ENCODE data around the gene MAGEB3. TPM values are rescaled to one million over a fixed set of nuclear protein-coding genes. Genes with fewer than 3 reads are reported as not detected.

Gene MAGEB3
- total RNA-seq, 2 donors from 2014 or later, result not detected

DNA sequence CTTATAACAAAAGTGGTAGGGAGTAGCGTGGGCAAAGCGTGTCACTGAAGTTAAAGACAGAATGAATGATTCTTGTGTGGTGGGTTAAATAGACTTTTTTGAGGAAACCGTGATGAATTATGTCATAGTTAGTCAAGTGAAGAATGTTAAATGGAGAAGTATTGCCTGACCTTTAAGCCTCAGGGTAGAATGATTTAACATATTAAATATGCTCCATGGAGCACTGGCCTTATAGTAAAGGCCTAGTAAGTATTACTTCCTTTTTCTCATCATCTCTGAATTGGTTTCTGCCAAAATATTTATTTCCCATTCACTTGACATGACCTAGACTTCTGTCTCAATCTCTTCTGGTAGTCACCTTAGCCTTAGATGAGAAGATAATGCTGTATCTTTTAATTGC, 40.2 kb downstream of the MAGEB3 start:
- H3K9me3 ChIP-seq, result no peaks in the 10 kb centered on the region
- TF ChIP-seq, protein P1, sequence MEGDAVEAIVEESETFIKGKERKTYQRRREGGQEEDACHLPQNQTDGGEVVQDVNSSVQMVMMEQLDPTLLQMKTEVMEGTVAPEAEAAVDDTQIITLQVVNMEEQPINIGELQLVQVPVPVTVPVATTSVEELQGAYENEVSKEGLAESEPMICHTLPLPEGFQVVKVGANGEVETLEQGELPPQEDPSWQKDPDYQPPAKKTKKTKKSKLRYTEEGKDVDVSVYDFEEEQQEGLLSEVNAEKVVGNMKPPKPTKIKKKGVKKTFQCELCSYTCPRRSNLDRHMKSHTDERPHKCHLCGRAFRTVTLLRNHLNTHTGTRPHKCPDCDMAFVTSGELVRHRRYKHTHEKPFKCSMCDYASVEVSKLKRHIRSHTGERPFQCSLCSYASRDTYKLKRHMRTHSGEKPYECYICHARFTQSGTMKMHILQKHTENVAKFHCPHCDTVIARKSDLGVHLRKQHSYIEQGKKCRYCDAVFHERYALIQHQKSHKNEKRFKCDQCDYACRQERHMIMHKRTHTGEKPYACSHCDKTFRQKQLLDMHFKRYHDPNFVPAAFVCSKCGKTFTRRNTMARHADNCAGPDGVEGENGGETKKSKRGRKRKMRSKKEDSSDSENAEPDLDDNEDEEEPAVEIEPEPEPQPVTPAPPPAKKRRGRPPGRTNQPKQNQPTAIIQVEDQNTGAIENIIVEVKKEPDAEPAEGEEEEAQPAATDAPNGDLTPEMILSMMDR (IDR thresholded peaks at IDR 0.05), result no peak

DNA sequence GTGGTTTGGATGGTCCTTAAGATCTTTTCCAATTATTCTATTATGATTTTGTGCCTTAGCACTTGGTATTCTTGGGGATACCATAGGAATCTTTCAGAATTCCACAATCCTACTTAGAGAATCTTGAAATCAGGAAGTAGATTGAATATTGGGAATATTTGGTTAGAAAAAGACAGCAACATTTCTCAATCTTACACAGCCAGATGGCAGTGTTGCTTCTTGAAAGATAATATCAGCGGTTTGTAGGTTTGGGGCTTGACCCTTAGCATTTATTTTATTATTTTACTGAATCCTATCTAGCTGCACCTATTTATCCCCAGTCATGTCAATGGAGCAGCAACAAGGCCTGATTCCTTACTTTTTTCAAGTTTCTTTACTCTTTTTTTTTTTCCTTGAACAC, 45.0 kb downstream of the MAGEB3 start:
- no peak overlapping the region for H3K4me3 ChIP-seq
- no peaks in the 10 kb centered on the region for H3K27me3 ChIP-seq (replicated peaks; ENCODE audit: insufficient read depth)
- ATAC-seq (ENCODE audit: insufficient number of reproducible peaks, low FRiP score, low read depth) (no peak), DNase-seq (ENCODE audit: low spot score) (no peak)
- H3K36me3 ChIP-seq, result no peaks in the 10 kb centered on the region
- H3K4me1 ChIP-seq (ENCODE audit: control insufficient read depth in 1 of 2, low read depth in 2 of 2), result no peaks in the 10 kb centered on the region
- H3K27ac ChIP-seq, result no peak overlapping the region
- TF ChIP-seq, protein P1 (IDR thresholded peaks at IDR 0.05), result no peak
- no peaks in the 10 kb centered on the region for H3K9me3 ChIP-seq

More for the DNA sequence above, 40.2 kb downstream of the MAGEB3 start:
- no peak overlapping the region for H3K27ac ChIP-seq
- no peak overlapping the region for H3K4me3 ChIP-seq
- ATAC-seq (ENCODE audit: insufficient number of reproducible peaks, low FRiP score, low read depth), result no peak
- no peaks in the 10 kb centered on the region for H3K27me3 ChIP-seq (replicated peaks; ENCODE audit: insufficient read depth)
- DNase-seq (ENCODE audit: low spot score), result no peak
- H3K4me1 ChIP-seq (ENCODE audit: control insufficient read depth in 1 of 2, low read depth in 2 of 2), result no peaks in the 10 kb centered on the region
- no peaks in the 10 kb centered on the region for H3K36me3 ChIP-seq

DNA sequence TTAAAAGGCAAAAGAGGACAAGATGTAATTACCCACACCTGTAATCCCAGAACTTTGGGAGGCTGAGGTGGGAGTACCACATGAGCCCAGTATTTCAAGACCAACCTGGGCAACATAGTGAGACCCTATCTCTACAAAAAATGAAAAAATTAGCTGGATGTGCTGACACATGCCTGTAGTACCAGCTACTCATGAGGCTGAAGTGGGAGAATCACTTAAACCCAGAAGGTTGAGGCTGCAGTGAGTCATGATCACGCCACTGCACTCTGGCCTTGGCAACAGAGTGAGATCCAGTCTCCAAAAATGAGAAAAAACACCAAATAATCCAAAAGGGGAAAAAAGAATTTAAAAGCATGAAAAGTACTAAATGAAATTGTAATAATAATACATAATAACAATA, 47.9 kb downstream of the MAGEB3 start:
- Histone ChIP-seq H3K9me3 (no peaks in the 10 kb centered on the region), H3K4me3 (no peak overlapping the region), H3K27me3 (replicated peaks; ENCODE audit: insufficient read depth) (no peaks in the 10 kb centered on the region), H3K27ac (no peak overlapping the region), H3K4me1 (ENCODE audit: control insufficient read depth in 1 of 2, low read depth in 2 of 2) (no peaks in the 10 kb centered on the region), H3K36me3 (no peaks in the 10 kb centered on the region)
- no peak for DNase-seq (ENCODE audit: low spot score)
- TF ChIP-seq, protein P1 (IDR thresholded peaks at IDR 0.05), result no peak
- ATAC-seq (ENCODE audit: insufficient number of reproducible peaks, low FRiP score, low read depth), result no peak

DNA sequence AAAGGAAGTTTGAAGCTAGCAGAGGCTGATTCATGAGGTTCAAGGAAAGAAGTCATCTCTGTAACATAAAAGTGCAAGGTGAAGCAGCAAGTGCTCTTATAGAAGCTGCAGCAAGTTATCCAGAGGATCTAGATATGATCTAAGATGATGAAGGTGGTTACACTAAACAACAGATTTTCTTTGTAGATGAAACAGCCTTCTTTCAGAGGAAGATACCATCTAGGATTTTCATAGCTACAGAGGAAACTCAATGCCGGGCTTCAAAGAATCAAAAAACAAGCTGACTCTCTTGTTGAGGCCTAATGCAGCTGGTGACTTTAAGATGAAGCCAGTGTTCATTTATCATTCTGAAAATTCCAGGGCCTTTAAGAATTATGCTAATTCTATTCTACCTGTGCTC, 50.0 kb downstream of the MAGEB3 start:
- no peak overlapping the region for H3K4me3 ChIP-seq
- no peak for ATAC-seq (ENCODE audit: insufficient number of reproducible peaks, low FRiP score, low read depth)
- H3K4me1 ChIP-seq (ENCODE audit: control insufficient read depth in 1 of 2, low read depth in 2 of 2), result no peaks in the 10 kb centered on the region

DNA sequence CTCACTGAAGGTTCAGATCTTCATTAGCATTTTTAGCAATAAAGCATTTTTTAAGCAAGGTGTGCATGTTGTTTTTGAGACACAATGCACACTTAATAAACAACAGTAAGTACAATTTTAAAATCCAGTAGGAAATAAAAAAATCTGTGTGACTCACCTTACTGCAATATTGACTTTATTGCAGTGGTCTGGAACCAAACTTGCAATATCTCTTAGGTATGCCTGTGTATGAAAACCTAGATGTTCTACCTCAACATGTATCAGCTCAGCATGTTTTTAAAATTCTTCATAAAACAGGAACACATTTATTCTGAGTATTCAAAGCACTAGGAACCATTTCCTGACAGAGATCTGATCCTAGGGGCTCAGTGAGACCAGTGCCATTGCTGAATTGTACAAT, 52.1 kb downstream of the MAGEB3 start:
- no peaks in the 10 kb centered on the region for H3K4me1 ChIP-seq (ENCODE audit: control insufficient read depth in 1 of 2, low read depth in 2 of 2)
- DNase-seq (ENCODE audit: low spot score) (no peak), ATAC-seq (ENCODE audit: insufficient number of reproducible peaks, low FRiP score, low read depth) (no peak)
- H3K27ac ChIP-seq, result no peak overlapping the region
- H3K4me3 ChIP-seq, result no peak overlapping the region
- TF ChIP-seq, protein P1 (IDR thresholded peaks at IDR 0.05), result no peak
- H3K27me3 ChIP-seq (replicated peaks; ENCODE audit: insufficient read depth), result no peaks in the 10 kb centered on the region
- no peaks in the 10 kb centered on the region for H3K36me3 ChIP-seq
- no peaks in the 10 kb centered on the region for H3K9me3 ChIP-seq

More for the DNA sequence above, 50.0 kb downstream of the MAGEB3 start:
- DNase-seq (ENCODE audit: low spot score), result no peak
- Histone ChIP-seq H3K27me3 (replicated peaks; ENCODE audit: insufficient read depth) (no peaks in the 10 kb centered on the region), H3K36me3 (no peaks in the 10 kb centered on the region), H3K9me3 (no peaks in the 10 kb centered on the region), H3K27ac (no peak overlapping the region)
- TF ChIP-seq, protein P1 (IDR thresholded peaks at IDR 0.05), result no peak

All from thoracic aorta (tissue), 2 donors.